Erythroblast (primary cell): Measurements from ENCODE around the gene CYP4F22.

ENCODE experiments used
- GATA1 ChIP-seq: IDR thresholded peaks from 2 replicates; pipeline ENCODE4 v1.6.1; 2011; ENCODE audit warnings: low read depth, mild to moderate bottlenecking, control low read depth, low read length, moderate library complexity
- POLR2A ChIP-seq: IDR thresholded peaks from 2 replicates; pipeline ENCODE4 v1.6.1; 2011; ENCODE audit warnings: mild to moderate bottlenecking, low read length

- TF ChIP-seq POLR2A (no peak), GATA1 (no peak)
These were observed 19.7 kb upstream of the CYP4F22 start for GRCh38 chr19:15488489-15489226.
